ENCODE measurements around the gene SVOPL. TPM values are rescaled to one million over a fixed set of nuclear protein-coding genes. Genes with fewer than 3 reads are reported as not detected.
A peak's percentile ranks its signal among the peaks of the same experiment; 100 is the strongest.

The SVOPL gene
- total and polyA plus RNA-seq, 4 donors: 0.33 TPM; not detected in 3

- TF ChIP-seq REST (IDR thresholded peaks at IDR 0.05) (no peak), HNF4A (conservative IDR thresholded peaks at IDR 0.05) (no peak), JUND (IDR thresholded peaks at IDR 0.05) (no peak), GABPA (IDR thresholded peaks at IDR 0.05 in 1 of 2, conservative IDR thresholded peaks at IDR 0.05 in 1 of 2) (no peak), HNF4G (IDR thresholded peaks at IDR 0.05) (no peak), SP1 (IDR thresholded peaks at IDR 0.05) (no peak), CTCF (IDR thresholded peaks at IDR 0.05; ENCODE audit: low read depth, low read length, missing input control) (no peak), FOXA1 (IDR thresholded peaks at IDR 0.05) (no peak), MAX (IDR thresholded peaks at IDR 0.05) (no peak), RXRA (IDR thresholded peaks at IDR 0.05) (no peak)
Measured at GRCh38 chr7:138563808-138564207, 137.4 kb downstream of the SVOPL start.

GRCh38 chr7:138559448-138559847 lies 141.7 kb downstream of the SVOPL start:
- no peak for DNase-seq (ENCODE audit: low spot score)
- Histone ChIP-seq H3K27me3 (ENCODE audit: control insufficient read depth in 4 of 4, insufficient read depth in 4 of 4, low read length in 3 of 4) (no peaks in the 10 kb centered on the region), H3K27ac (ENCODE audit: low read depth in 1 of 2, low read length in 2 of 2) (no peak overlapping the region), H3K9me3 (ENCODE audit: control insufficient read depth in 4 of 4, low read length in 3 of 4) (peaks cover 0 to 10% (median 0%) of the 10 kb centered on the region in 4 donors), H3K9ac (ENCODE audit: low read depth in 1 of 2, low read length in 2 of 2) (no peak overlapping the region), H3K36me3 (ENCODE audit: control insufficient read depth in 4 of 4, insufficient read depth in 3 of 4, low read depth in 1 of 4, low read length in 3 of 4) (peaks cover 2 to 46% (median 43%) of the 10 kb centered on the region in 4 donors), H3K4me1 (ENCODE audit: control insufficient read depth in 4 of 4, insufficient read depth in 4 of 4, low read length in 3 of 4) (peaks cover 0 to 27% (median 15%) of the 10 kb centered on the region in 4 donors), H3K4me3 (ENCODE audit: low read depth in 1 of 3, low read length in 3 of 3) (no peak overlapping the region)
- TF ChIP-seq JUND (IDR thresholded peaks at IDR 0.05) (no peak), GABPA (IDR thresholded peaks at IDR 0.05 in 1 of 2, conservative IDR thresholded peaks at IDR 0.05 in 1 of 2) (no peak), CTCF (IDR thresholded peaks at IDR 0.05; ENCODE audit: low read depth, low read length, missing input control) (no peak), RXRA (IDR thresholded peaks at IDR 0.05) (no peak), HNF4G (IDR thresholded peaks at IDR 0.05) (no peak), HNF4A (conservative IDR thresholded peaks at IDR 0.05) (no peak), EGR1 (IDR thresholded peaks at IDR 0.05; ENCODE audit: low read depth in 2 of 2) (no peak), MAX (IDR thresholded peaks at IDR 0.05) (no peak), RAD21 (IDR thresholded peaks at IDR 0.05) (no peak), FOXA1 (IDR thresholded peaks at IDR 0.05) (no peak), FOXA2 (IDR thresholded peaks at IDR 0.05) (no peak), ZBTB33 (IDR thresholded peaks at IDR 0.05) (no peak), YY1 (IDR thresholded peaks at IDR 0.05) (no peak), NR2F2 (IDR thresholded peaks at IDR 0.05) (no peak), ATF3 (IDR thresholded peaks at IDR 0.05) (no peak), REST (IDR thresholded peaks at IDR 0.05) (no peak)
- 98% methylated on average over 5 of the region's 5 CpGs for WGBS

More at GRCh38 chr7:138563808-138564207, 137.4 kb downstream of the SVOPL start:
- peaks cover 0 to 6% (median 2%) of the 10 kb centered on the region in 4 donors for H3K9me3 ChIP-seq (ENCODE audit: control insufficient read depth in 4 of 4, low read length in 3 of 4)
- peaks cover 2 to 14% (median 12%) of the 10 kb centered on the region in 4 donors for H3K36me3 ChIP-seq (ENCODE audit: control insufficient read depth in 4 of 4, insufficient read depth in 3 of 4, low read depth in 1 of 4, low read length in 3 of 4)
- H3K27ac ChIP-seq (ENCODE audit: low read depth in 1 of 2, low read length in 2 of 2): peak overlapping the region; percentile 80 to 86
- peaks cover 8 to 52% (median 24%) of the 10 kb centered on the region in 4 donors for H3K4me1 ChIP-seq (ENCODE audit: control insufficient read depth in 4 of 4, insufficient read depth in 4 of 4, low read length in 3 of 4)
- peak overlapping the region; percentile 27 to 59 (median 47) for H3K4me3 ChIP-seq (ENCODE audit: low read depth in 1 of 3, low read length in 3 of 3)
- no peaks in the 10 kb centered on the region for H3K27me3 ChIP-seq (ENCODE audit: control insufficient read depth in 4 of 4, insufficient read depth in 4 of 4, low read length in 3 of 4)
- H3K9ac ChIP-seq (ENCODE audit: low read depth in 1 of 2, low read length in 2 of 2): peak overlapping the region; percentile 57 to 75
- no peak for DNase-seq (ENCODE audit: low spot score)
- 55% methylated on average over 4 of the region's 4 CpGs for WGBS

Data from liver (tissue), 9 donors.